ENCODE measurements around the gene CFAP74. TPM values are rescaled to one million over a fixed set of nuclear protein-coding genes. Genes with fewer than 3 reads are reported as not detected.

Gene CFAP74
- total and polyA plus RNA-seq, 2 of the 13 experiments (the other 11 are each of a cell fraction or from before 2014, with no cell fraction given): 0.27 to 0.62 TPM

DNA sequence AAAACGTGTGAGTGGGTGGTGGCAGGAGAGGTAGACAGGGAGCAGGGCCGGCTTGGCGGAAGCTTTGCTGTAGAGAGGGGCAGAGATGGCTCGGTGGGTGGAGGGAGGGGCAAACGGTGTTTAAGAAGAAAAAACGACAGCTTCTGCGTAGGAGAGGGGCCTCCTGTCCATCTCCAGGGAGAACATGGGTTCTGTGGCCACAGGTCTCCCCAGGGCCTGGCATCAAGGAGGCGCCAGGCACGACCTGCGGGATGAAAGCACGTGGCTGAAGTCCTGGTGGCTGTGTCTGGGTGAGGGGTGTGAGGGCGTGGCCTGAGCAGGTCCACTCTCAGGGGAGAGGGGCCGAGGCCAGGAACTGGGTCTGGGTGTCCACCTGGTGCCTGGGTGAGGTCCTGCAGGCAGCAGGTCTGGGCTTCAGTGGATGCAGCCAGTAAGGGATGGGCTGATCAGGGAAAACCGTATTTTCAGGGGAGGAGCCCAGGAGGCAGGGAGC, 45.7 kb upstream of the CFAP74 start (continued):
- TF ChIP-seq, protein P1, sequence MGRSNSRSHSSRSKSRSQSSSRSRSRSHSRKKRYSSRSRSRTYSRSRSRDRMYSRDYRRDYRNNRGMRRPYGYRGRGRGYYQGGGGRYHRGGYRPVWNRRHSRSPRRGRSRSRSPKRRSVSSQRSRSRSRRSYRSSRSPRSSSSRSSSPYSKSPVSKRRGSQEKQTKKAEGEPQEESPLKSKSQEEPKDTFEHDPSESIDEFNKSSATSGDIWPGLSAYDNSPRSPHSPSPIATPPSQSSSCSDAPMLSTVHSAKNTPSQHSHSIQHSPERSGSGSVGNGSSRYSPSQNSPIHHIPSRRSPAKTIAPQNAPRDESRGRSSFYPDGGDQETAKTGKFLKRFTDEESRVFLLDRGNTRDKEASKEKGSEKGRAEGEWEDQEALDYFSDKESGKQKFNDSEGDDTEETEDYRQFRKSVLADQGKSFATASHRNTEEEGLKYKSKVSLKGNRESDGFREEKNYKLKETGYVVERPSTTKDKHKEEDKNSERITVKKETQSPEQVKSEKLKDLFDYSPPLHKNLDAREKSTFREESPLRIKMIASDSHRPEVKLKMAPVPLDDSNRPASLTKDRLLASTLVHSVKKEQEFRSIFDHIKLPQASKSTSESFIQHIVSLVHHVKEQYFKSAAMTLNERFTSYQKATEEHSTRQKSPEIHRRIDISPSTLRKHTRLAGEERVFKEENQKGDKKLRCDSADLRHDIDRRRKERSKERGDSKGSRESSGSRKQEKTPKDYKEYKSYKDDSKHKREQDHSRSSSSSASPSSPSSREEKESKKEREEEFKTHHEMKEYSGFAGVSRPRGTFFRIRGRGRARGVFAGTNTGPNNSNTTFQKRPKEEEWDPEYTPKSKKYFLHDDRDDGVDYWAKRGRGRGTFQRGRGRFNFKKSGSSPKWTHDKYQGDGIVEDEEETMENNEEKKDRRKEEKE (IDR thresholded peaks at IDR 0.05): no peak
- TF ChIP-seq BHLHE40 (IDR thresholded peaks at IDR 0.05; ENCODE audit: low read length) (peak; percentile 8; the same call in 1 of the 2 replicates), ZNF331 (CRISPR knock-in tag; IDR thresholded peaks at IDR 0.05) (peak; percentile 44; the same call in 1 of the 2 replicates), TARDBP (CRISPR knock-in tag; IDR thresholded peaks at IDR 0.05) (peak; percentile 32; the same call in 1 of the 2 replicates), MEIS1 (CRISPR knock-in tag; IDR thresholded peaks at IDR 0.05; ENCODE audit: borderline replicate concordance) (no peak), CREB1 (IDR thresholded peaks at IDR 0.05) (no peak), CREB1 (CRISPR knock-in tag; IDR thresholded peaks at IDR 0.05) (peak; percentile 67), MXI1 (IDR thresholded peaks at IDR 0.05; ENCODE audit: borderline replicate concordance, low read depth, low read length) (peak; percentile 93; the same call in 1 of the 3 replicates), TMF1 (CRISPR knock-in tag; IDR thresholded peaks at IDR 0.05; ENCODE audit: low read depth) (no peak), LCORL (IDR thresholded peaks at IDR 0.05) (no peak), LCORL (CRISPR knock-in tag; IDR thresholded peaks at IDR 0.05) (peak; percentile 71), ZFX (CRISPR knock-in tag; IDR thresholded peaks at IDR 0.05; ENCODE audit: low read depth) (peak; percentile 71), GZF1 (CRISPR knock-in tag; IDR thresholded peaks at IDR 0.05) (peak; percentile 96; the same call in 1 of the 2 replicates), ZNF781 (CRISPR knock-in tag; IDR thresholded peaks at IDR 0.05; ENCODE audit: borderline replicate concordance, not compliant biosample characterization) (peak; percentile 96), ZNF101 (CRISPR knock-in tag; IDR thresholded peaks at IDR 0.05; ENCODE audit: borderline replicate concordance, low read depth) (no peak), IKZF4 (CRISPR knock-in tag; IDR thresholded peaks at IDR 0.05; ENCODE audit: borderline replicate concordance, low read depth, not compliant biosample characterization) (peak; percentile 73)
- TF ChIP-seq, protein P2, sequence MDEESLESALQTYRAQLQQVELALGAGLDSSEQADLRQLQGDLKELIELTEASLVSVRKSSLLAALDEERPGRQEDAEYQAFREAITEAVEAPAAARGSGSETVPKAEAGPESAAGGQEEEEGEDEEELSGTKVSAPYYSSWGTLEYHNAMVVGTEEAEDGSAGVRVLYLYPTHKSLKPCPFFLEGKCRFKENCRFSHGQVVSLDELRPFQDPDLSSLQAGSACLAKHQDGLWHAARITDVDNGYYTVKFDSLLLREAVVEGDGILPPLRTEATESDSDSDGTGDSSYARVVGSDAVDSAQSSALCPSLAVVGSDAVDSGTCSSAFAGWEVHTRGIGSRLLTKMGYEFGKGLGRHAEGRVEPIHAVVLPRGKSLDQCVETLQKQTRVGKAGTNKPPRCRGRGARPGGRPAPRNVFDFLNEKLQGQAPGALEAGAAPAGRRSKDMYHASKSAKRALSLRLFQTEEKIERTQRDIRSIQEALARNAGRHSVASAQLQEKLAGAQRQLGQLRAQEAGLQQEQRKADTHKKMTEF (CRISPR knock-in tag; IDR thresholded peaks at IDR 0.05): 0 out of 2 replicates have a peak, but pooled peaks have one; percentile 40
- TF ChIP-seq, protein P3, sequence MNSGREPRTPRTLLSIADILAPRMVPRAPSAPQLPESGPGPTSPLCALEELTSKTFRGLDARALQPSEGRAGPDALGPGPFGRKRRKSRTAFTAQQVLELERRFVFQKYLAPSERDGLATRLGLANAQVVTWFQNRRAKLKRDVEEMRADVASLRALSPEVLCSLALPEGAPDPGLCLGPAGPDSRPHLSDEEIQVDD (CRISPR knock-in tag; IDR thresholded peaks at IDR 0.05; ENCODE audit: borderline replicate concordance): peak; percentile 65; the same call in 1 of the 2 replicates
- TF ChIP-seq, protein P4, sequence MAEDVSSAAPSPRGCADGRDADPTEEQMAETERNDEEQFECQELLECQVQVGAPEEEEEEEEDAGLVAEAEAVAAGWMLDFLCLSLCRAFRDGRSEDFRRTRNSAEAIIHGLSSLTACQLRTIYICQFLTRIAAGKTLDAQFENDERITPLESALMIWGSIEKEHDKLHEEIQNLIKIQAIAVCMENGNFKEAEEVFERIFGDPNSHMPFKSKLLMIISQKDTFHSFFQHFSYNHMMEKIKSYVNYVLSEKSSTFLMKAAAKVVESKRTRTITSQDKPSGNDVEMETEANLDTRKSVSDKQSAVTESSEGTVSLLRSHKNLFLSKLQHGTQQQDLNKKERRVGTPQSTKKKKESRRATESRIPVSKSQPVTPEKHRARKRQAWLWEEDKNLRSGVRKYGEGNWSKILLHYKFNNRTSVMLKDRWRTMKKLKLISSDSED (CRISPR knock-in tag; IDR thresholded peaks at IDR 0.05): no peak
- TF ChIP-seq, protein P5, sequence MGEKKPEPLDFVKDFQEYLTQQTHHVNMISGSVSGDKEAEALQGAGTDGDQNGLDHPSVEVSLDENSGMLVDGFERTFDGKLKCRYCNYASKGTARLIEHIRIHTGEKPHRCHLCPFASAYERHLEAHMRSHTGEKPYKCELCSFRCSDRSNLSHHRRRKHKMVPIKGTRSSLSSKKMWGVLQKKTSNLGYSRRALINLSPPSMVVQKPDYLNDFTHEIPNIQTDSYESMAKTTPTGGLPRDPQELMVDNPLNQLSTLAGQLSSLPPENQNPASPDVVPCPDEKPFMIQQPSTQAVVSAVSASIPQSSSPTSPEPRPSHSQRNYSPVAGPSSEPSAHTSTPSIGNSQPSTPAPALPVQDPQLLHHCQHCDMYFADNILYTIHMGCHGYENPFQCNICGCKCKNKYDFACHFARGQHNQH (CRISPR knock-in tag; IDR thresholded peaks at IDR 0.05): peak; percentile 1; the same call in 1 of the 2 replicates
- TF ChIP-seq, protein P6, sequence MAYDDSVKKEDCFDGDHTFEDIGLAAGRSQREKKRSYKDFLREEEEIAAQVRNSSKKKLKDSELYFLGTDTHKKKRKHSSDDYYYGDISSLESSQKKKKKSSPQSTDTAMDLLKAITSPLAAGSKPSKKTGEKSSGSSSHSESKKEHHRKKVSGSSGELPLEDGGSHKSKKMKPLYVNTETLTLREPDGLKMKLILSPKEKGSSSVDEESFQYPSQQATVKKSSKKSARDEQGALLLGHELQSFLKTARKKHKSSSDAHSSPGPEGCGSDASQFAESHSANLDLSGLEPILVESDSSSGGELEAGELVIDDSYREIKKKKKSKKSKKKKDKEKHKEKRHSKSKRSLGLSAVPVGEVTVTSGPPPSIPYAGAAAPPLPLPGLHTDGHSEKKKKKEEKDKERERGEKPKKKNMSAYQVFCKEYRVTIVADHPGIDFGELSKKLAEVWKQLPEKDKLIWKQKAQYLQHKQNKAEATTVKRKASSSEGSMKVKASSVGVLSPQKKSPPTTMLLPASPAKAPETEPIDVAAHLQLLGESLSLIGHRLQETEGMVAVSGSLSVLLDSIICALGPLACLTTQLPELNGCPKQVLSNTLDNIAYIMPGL (CRISPR knock-in tag; IDR thresholded peaks at IDR 0.05; ENCODE audit: borderline replicate concordance in 1 of 2, low read depth in 1 of 2): peak in 1 of 2 experiments; percentile 69; a peak in 2 of 4 replicates

All from HepG2 (cell line).